ENCODE data around the gene PPP1R13B.
"Not testable (repeated sequence)": the region's sequence is repeated elsewhere in the genome, so short reads cannot be mapped to it uniquely, and the experiment has no call there.

The PPP1R13B gene

DNA sequence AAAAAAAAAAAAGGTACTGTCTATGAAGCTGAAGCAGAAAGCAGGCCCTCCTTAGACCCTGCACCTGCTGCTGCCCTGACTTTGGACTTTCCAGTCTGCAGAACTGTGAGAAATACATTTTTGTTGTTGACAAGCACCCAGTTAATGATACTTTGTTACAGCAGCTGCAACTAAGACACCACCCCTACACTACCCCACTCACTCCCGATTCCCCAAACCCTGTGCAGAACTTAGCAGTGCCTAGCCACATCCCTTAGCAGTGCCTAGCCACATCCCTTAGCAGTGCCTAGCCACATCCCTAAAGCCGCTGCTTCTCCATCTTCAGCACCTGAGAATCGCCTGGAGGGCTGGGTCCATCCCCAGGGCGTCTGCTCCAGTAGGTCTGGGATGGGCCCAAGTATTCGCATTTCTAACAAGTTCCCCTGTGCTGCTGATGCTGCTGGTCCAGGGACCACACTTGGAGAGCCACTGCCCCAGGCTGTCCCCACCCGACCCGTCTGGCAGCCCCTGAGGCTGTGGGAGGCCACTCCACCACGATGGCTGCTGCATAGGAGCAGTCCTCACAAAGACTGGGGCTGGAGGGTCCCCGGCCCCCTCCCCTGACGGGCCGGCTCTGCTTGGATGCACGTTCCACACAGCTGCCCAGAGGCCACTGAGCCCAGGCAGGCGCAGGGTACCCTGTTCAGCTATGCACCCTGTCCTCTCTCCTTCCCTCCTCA is 10.8 kb upstream of the PPP1R13B start:
- no peak for DNase-seq

DNA sequence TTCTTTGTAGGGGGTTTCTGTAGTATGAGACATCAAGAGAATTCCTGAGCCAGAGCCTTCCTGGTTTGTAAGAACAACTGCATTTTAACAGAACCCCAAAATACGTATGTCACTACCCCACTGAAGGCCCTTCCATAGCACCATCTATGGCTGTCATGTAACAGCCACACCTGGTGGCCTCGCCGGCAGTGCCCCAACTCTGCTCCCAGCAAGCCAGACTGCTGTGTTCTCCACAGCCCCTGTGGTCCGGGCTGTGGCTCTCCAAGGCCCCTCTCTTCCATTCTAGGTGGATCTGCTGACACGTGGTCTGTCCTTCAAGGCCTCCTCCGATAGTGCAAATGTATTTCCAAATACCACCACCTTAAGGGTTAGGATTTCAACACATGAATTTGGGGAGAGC is 9.9 kb upstream of the PPP1R13B start:
- no peak for DNase-seq

DNA sequence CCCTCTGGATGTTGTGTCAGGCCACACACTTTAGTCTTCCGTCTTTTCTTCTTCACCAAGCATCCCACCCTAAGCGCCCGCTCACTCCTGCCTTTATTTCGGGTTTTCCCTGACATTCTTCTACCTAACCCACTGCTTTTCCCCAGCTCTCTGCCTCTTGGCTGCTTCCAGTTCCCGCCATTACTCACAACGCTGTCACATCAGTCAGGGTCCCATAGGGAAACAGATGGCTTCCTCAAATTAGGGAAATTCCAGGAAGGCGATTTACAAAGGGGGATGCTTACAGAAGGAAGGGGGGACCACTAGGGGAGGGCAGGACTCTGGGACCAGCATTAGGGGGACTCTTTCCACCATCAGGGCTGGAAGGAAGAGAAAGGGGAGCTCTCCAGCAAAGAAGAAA is 9.2 kb upstream of the PPP1R13B start:
- DNase-seq: no peak

DNA sequence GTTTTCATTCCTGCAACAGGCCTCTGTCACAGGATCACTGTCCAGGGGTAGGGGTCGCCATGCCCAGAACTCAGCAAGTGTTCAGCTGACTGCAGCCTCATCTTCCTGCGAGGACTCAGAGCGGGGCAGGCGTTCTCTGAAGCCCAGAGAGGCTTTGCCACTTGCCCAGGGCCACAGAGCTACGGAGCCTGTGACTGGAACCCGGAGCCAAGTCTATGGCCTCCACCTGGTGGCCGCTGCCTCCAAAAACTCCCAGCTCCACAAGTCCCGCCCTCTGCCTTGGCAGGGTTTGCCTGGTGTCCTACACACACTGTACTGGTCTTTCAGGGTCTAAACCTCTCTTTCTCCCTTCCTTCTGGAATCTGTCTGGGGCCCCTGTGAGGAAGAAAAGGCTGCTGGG is 8.7 kb upstream of the PPP1R13B start:
- no peak for DNase-seq

DNA sequence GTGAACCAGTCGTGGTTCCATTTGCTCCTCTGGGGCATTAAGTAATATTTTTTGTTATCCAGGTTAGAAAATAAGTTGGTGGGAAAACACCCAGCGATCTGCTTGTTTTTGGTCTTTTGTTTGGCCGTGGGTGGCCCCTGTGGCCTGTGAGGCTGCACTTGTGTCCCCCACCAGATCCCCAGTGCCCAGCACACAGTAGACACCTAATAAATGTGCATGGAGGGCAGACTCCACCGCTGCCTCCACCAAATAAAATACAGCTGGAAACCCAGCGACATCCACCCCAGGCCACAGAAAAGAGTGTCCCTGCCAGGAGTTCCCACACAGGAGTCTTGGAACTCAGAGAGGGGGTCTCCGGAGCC is 8.3 kb upstream of the PPP1R13B start:
- no peak for DNase-seq

DNA sequence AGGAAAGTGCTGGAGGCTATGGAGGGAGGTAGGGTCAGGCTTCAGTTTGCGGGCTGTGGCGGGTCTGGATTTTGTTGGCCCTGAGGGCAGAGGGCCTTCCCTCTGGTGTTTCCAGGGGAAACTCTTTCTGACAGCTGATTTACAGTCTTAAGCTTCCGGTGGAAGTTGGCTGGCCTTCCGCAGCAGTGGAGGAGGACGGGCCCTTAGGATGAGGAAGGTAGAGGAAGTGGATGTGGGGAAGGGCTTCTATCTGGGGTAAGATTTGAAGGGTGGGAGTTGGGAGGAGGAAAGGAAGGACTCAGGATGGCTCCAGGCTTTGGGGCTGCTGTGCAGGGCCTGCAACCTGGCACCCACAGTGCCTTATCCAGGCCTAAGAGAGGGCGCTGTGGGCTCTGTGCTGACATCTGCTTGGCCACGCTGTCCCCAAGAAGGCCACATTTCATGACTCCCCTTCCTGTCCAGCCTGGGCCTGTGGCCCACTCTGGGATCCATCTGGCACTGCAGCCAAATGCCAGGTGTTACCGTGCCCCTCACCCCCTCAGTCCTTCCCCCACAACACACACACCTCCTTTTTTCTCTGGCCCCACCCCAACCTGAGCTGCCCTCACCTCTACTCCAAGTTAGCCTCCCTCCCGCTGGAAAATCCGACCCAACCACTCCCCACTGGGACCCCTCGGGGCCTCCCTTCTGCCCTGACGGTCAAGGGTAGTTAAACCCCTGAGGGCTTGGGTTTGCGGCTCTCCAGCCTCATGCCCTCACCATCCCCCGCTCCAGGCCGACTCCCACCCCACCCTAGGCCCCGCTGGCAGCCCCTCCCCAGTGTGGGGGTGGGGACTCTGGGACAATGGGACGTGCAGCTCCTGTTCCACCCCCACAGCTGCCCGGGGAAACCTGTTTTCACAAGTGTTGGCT is 7.7 kb upstream of the PPP1R13B start:
- no peak for DNase-seq

DNA sequence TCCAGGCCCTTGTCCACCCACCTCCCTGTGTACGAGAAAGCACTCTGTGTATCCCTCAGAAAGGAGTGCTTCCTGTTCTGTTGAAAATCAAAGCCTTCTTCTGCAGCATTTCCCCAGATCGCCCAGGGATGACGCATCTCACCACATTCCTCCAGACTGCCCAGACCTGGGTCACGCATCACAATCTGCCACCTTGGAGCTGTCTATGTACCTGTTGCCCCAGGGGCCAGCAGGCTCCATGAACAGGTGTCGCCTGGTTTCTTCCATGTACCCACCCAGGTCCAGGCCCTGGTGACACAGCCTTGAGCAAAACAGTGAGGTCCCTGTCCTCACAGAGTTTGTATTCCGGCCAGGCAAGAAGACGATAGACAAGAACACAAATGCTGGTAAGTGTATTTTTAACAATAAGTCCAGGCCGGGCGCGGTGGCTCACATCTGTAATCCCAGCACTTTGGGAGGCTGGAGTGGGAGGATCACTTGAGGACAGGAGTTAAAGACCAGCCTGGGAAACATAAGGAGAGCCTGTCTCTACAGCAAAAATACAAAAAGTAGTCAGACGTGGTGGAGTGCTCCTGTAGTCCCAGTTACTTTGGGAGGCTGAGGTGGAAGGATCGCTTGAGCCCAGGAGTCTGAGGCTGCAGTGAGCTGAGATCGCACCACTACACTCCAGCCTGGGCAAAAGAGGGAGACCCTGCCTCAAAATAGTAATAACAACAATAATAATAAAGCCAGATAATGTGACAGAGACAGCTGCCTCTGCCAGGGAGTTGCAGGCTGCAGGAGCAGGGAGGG is 6.8 kb upstream of the PPP1R13B start:
- DNase-seq: no peak

DNA sequence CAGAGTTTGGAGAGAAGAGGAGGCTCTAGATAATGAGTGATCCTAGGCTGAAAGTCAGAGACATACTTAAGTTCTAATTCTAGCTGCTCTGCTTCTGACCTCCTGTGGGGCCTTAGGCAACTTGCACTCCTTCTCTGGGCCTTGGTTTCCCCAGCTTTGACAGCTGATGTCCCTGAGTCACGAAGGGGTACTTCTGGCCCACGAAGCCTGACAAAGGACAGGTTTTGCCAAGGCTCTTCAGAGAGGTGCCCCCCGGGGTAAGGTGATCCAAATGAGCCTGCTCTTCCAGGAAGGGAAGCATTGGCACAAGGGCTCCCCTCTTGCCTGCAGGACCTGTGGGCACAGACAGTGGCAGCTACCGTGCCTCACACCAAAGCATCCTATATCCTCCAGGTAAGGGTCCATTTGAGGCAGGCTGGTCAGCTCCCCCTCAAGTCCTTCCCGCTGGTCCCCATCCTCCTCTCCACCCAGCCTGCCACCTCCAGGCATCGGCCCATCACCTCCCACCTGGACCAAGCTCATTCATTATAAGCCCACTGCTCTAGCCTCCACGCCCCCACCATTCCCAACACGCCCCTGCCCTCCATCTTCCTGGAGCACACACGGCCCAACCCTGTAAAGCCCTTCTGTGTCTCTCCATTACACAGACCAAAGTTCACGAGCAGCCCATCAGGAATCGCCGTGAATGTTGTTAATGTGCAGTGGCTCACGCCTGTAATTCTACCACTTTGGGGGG is 1.9 kb upstream of the PPP1R13B start:
- DNase-seq: no peak

DNA sequence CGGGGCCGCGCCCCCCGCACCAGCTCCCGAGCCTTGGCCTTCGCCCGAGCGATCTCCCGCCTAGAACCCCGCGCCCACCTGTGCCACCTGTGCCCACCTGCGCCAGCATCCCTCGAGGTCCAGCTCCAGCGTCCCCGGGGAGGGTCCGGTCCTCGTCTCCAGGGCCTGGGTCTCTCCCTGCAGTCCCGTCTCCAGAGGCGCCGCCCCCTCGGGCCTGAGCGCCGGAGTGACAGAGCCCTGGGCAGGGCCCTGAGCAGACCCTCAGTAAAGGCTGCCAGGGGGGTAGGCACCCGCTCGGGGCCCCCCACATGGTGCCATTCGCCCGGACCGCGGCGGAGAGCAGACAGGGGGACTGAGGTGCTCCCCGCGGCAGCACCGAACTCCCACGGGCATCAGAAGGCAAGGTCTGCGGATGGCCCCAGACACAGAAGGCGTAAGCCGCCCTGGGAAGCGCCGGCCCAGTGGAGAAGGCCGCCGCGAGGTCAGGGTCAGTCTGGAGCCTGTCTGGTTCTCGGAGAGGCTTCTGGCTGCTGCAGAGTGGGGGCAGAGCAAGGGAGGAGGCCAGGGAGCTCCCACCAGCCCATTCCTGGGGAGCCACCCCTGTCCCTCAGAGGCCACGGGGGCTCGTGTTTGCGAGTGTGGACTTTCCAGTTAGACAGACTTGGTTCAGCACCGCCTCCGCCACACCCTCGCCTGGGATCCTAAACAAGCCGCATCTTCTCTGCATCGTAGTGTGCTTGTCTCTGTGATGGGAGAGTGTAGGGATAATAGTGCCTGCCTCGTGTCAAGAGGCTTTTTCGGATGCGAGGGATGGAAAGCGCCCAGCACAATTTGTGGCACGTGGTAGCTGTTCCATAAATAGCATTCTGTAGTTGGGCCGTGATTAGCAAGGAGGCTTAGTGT is 1.1 kb upstream of the PPP1R13B start:
- no peak for DNase-seq

DNA sequence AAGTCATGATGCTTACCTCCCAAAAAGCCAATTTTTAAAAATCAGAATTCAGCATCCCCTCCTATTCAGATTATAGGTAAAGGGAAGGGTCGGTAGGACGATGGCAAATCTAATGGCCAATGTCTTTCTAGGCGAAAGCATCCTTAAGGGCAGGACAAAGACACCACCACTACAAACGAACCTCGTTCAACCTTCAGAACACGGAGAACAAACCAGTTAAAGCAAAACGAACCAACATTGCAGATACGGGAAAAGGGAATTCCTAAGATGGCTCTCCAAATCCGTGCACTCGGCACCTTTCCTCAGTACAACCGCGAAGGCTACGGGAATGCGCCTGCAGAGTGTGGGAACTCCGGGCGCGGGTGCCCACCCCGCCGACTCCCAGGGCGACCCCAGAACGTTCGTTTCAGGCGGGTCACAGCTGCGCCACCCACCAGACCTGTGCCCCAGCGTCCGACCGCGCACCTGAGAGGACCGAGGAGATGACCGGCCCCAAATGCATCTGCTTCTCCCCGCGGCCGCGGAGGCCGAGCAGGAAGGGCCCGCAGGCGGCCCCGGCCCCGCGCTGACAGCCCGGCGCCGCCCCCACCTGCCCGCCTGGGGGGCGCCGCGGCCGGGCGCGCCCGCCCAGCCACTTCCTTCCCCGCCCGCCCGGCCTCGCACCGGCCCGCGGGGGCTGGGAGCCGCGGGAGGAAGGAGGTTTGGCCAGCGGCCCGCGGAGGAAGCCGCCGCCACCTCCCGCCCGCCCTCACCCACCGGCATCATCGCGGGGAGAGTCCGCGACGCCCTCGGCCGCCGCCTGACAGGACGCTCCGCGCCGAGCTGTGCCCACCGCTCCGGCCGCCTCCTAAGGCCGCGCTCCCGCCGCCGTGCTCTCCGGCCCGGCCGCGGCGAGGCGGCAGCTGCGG is 578 bp downstream of the PPP1R13B start:
- peak; percentile 7 for DNase-seq

DNA sequence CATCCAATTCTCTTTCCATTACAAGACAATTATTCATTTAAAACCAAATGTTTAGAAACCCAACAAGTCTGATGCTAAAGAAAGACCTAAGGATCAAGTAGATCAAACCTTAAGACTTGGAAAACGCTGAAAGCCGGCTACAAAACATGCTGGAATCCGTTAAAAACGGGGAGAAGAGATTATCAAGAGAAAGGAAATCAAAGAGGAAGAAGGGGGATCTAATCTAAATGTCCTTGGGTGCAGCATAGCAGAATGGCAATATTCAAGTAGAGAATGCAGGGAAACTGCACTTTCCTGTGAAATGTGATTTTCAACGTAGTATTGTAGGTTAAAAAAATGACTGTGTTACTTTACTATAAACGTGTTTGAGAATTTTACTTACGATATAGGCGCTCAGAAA is 1.3 kb downstream of the PPP1R13B start:
- no peak for DNase-seq

DNA sequence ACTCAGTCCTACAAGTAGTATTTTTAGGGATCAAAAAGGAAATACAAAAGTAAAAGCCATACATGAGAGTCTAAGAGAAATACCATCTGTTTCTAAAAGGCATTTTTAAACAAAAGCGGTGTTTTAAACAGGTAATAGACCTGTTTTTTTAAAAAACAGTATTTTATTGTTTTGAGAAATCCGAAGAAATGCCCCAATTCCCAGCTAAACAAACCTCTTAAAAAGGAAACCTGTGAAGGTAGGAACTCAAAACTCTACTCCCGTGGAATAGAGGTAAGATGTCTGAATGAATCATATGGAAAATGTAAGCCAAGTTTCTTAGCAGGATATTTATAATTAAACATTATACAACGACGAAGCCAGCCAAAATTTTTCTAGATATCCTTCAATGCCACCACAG is 2.0 kb downstream of the PPP1R13B start:
- no peak for DNase-seq

DNA sequence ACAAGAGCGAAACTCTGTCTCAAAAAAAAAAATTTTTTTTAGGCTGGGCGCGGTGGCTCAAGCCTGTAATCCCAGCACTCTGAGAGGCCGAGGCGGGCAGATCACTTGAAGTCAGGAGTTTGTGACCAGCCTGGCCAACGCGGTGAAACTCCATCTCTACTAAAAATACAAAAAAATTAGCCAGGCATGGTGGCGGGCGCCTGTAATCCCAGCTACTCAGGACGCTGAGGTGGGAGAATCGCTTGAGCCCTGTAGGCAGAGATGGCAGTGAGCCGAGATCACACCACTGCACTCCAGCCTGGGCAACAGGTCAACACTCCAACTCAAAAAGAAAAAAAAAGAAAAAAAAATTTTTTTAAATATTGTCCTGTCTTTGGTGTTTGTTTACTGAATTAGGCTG is 6.1 kb downstream of the PPP1R13B start:
- not testable (repeated sequence) for DNase-seq

DNA sequence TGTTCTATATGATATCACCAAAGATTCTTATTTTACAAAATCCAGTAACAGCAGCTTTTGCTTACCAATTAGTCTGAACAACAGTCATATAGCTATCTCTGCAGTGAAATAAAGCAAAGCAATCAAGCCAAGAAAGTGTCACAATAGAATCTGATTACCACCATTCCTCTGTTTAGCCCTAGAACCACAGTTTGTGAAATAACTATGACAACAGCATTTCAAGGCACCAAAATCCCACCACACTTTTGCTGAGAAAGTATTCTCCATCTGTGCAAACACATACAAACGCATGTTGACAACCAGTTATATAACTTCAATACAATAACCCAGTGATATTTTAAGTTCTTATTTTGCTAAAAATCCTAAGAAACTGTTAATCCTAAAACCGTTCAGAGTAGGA is 7.4 kb downstream of the PPP1R13B start:
- DNase-seq: no peak

DNA sequence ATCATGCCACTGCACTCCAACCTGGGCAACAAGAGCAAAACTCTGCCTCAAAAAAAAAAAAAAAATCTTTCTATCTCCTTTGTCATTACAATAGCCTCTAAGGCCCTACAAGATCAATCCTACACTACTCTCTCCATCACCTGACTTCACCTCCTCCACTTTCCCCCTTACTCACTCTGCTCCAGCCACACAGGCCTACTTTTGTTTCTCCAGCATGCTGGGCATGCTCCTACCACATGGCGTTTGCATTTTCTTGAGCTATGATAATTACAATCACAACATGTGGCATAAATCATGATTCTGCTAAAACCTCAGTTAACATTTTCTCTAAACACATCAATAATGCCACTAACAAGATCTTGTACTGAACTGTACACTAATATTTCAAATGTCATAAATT is 7.8 kb downstream of the PPP1R13B start:
- DNase-seq: no peak

DNA sequence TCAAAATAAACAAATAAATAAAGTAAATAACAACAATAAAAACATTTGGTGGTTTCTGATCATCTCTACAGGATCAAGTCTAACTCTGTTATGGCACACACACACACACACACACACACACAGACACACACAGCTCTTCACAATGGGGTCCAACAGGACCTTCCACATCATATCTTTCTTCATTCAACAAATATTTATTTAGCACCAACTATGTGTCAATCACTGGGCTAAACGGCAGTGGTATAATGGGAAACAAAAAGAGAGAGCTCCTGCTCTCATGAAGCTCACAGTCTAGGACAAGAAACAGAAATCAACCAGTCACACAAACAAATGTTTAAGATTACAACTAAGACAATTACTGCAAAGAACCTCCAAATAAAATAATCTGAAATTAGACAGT is 9.3 kb downstream of the PPP1R13B start:
- DNase-seq: no peak

DNA sequence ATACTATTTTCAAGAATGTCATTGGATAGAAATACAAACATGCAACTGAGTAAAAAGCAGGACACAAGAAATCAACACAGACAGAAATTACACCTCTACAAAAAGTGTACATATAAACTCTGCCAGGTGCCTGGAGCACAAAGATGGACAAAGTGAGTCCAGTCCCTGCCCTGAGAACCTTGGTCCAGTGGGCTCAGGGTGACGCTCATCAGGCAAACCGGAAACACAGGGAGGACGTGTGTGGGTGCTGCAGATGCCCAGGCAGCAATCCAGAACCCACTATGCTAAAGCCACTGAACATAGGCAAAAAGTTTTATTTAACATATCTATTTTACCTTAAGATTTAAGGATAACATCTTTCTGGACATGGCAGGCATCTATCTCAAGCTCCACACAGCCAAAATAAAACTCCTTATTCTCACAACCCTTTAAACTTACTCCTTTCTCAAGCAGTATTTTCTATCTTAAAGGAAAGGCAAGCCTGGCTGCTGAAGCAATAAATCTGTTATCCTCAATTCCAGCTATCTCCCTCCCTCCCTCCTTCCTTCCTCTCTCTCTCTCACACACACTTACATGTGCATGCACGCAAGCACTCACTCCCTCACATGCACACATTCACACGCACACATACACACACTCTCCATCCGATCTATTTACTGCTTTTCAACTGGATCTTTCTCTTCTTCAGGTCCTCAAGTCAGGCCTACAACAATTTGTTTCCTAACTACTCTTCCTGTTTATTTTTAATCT is 10.2 kb downstream of the PPP1R13B start:
- DNase-seq: no peak

DNA sequence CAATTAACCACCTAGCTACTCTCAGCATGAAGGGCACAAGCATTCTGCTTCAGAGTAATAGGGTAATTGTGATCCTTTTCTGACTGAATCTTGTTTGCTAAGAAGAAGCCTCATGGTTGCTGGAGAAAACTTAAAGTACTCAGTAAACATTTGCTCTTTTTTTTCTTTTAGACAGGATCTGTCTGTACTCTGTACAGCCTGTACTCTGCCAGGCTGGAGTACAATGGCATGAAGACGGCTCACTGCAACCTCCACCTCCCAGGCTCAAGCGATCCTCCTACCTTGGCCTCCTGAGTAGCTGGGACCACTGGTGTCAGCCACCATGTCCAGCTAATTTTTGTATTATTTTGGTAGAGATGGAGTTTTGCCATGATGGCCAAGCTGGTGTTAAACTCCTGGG is 12.4 kb downstream of the PPP1R13B start:
- no peak for DNase-seq

DNA sequence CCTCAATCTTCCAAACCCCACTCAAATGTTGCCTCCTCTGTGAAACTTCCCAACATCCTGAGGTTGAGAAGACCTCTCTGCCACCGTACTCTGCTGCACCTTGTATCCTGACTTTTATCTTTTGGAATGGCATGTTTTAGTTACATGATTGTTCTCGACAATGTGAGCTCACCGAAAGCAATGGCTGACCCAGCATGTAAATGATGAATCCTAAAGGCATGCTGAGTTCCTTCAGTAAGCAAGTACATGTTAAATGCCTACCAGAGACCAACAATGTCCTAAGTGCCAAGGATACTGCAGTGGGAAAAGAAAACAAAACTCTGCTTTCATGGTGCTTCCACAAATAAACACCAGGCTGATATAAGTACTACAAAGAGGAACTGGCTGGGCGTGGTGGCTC is 13.7 kb downstream of the PPP1R13B start:
- no peak for DNase-seq

DNA sequence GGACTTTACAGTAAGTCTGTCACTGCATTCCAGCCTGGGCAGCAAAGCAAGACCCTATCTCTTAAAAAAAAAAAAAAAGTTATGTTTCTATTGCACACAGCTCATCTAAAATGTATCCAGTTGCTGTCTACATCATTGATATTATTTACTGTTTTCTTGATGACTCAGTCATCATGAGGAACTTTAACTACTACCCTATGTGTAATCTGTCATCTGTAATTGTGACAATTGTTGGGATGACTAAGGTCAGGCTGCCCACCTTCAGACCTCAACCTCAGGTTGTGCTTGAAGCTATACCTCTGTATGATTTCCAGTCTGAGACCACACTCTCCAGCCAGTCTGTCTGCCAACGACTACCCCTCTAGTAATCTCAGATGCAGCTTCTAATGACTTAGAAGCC is 15.3 kb downstream of the PPP1R13B start:
- no peak for DNase-seq
